Transverse colon (tissue), 3 donors: ENCODE measurements around the gene DYNLL1.

Source experiments
- CTCF ChIP-seq, 5 experiments: fragments of 200-600 bp in 3 of 5; fragments of 450-650 bp in 2 of 5; sonication (generic) in 3 of 5; IDR thresholded peaks; 1 replicate in 2 of 5; 2 replicates in 3 of 5; pipeline ENCODE4 v1.5.1; 2016 to 2017; ENCODE audit warnings: antibody characterized with exemption in 5 of 5, inconsistent platforms in 3 of 5, mild to moderate bottlenecking in 2 of 5, moderate library complexity in 1 of 5
- POLR2A ChIP-seq: fragments of 450-650 bp; IDR thresholded peaks from one replicate; pipeline ENCODE4 v1.6.1; 2016; ENCODE audit warnings: antibody characterized with exemption, mild to moderate bottlenecking, moderate library complexity

- no peak for TF ChIP-seq CTCF (IDR thresholded peaks at IDR 0.05)
- TF ChIP-seq POLR2A: no peak
Measured at GRCh38 chr12:120479458-120479857, 16.5 kb upstream of the DYNLL1 start.
